WTC11 (cell line): ENCODE data around the gene MEPCE. TPM values are rescaled to one million over a fixed set of nuclear protein-coding genes. Genes with fewer than 3 reads are reported as not detected.

ENCODE experiments used
- ATAC-seq: fragments of 200-7000 bp; cut with Tn5 transposase; 2 replicates; pipeline ENCODE4 v1.10.0; 2021; ENCODE audit warnings: mild to moderate bottlenecking, moderate library complexity
- CTCF ChIA-PET: fragments of 300-600 bp; sonication (Branson Sonifier 250); formaldehyde crosslinking; loops from one replicate; lab custom pipeline; 2021; ENCODE audit warnings: antibody characterized with exemption; lab: Charles Lee
- POLR2A ChIA-PET: fragments of 350-600 bp; sonication (Branson Sonifier 250); formaldehyde crosslinking; loops from one replicate; lab custom pipeline; 2021; ENCODE audit warnings: antibody characterized with exemption; lab: Charles Lee
- DNase-seq: peaks from one replicate; pipeline ENCODE4 v3.0.0; 2021; ENCODE audit warnings: low spot score
- H3K27ac Mint-ChIP-seq: 2 replicates; pipeline ENCODE4 v1.8.0; 2021; ENCODE audit warnings: mixed read lengths
- H3K27me3 Mint-ChIP-seq: 2 replicates; pipeline ENCODE4 v1.8.0; 2021; ENCODE audit warnings: low read depth, mild to moderate bottlenecking, moderate library complexity, mixed read lengths
- H3K36me3 Mint-ChIP-seq: 2 replicates; pipeline ENCODE4 v1.8.0; 2021; ENCODE audit warnings: mixed read lengths
- H3K4me1 Mint-ChIP-seq: 2 replicates; pipeline ENCODE4 v1.8.0; 2022; ENCODE audit warnings: mixed read lengths
- H3K4me3 Mint-ChIP-seq: 2 replicates; pipeline ENCODE4 v1.8.0; 2021; ENCODE audit warnings: mild to moderate bottlenecking, moderate library complexity, mixed read lengths
- H3K9me3 Mint-ChIP-seq: 2 replicates; pipeline ENCODE4 v1.8.0; 2021; ENCODE audit warnings: mixed read lengths
- ARID4B ChIP-seq: sonication (generic); formaldehyde crosslinking; IDR thresholded peaks from 2 replicates; pipeline ENCODE4 v1.8.0; 2023; ENCODE audit warnings: missing genetic modification reagents, mild to moderate bottlenecking, borderline replicate concordance
- CBFB ChIP-seq: sonication (generic); formaldehyde crosslinking; IDR thresholded peaks from 2 replicates; pipeline ENCODE4 v1.8.1; 2022; ENCODE audit warnings: mild to moderate bottlenecking, low read depth, missing genetic modification reagents
- CREM ChIP-seq: sonication (generic); formaldehyde crosslinking; IDR thresholded peaks from 2 replicates; pipeline ENCODE4 v1.8.1; 2022; ENCODE audit warnings: mild to moderate bottlenecking, missing genetic modification reagents, moderate library complexity
- E2F4 ChIP-seq: sonication (generic); formaldehyde crosslinking; IDR thresholded peaks from 2 replicates; pipeline ENCODE4 v1.8.1; 2022; ENCODE audit warnings: low read depth, mild to moderate bottlenecking, moderate library complexity, missing genetic modification reagents, borderline replicate concordance
- E2F5 ChIP-seq: sonication (generic); formaldehyde crosslinking; IDR thresholded peaks from 2 replicates; pipeline ENCODE4 v1.8.1; 2022; ENCODE audit warnings: mild to moderate bottlenecking, moderate library complexity, missing genetic modification reagents
- HMGA2 ChIP-seq: fragments of 250-450 bp; sonication (Bioruptor Pico); IDR thresholded peaks from 2 replicates; pipeline ENCODE4 v1.4.0; 2021; ENCODE audit warnings: mild to moderate bottlenecking, moderate library complexity
- IRF1 ChIP-seq: sonication (generic); formaldehyde crosslinking; IDR thresholded peaks from 2 replicates; pipeline ENCODE4 v1.8.0; 2023; ENCODE audit warnings: missing genetic modification reagents
- JUN ChIP-seq: sonication (generic); formaldehyde crosslinking; IDR thresholded peaks from 2 replicates; pipeline ENCODE4 v1.8.0; 2023; ENCODE audit warnings: mild to moderate bottlenecking, missing genetic modification reagents
- KAT7 ChIP-seq: sonication (generic); formaldehyde crosslinking; IDR thresholded peaks from 2 replicates; pipeline ENCODE4 v1.8.1; 2023; ENCODE audit warnings: missing genetic modification reagents, mild to moderate bottlenecking, borderline replicate concordance
- NFATC4 ChIP-seq: fragments of 250-450 bp; sonication (Bioruptor Pico); IDR thresholded peaks from 2 replicates; pipeline ENCODE4 v1.9.0; 2021; ENCODE audit warnings: mild to moderate bottlenecking
- STAT6 ChIP-seq: sonication (generic); formaldehyde crosslinking; conservative IDR thresholded peaks from 2 replicates; pipeline ENCODE4 v1.8.1; 2023; ENCODE audit warnings: mild to moderate bottlenecking, low read depth, missing genetic modification reagents, moderate library complexity
- TP53 ChIP-seq: sonication (generic); formaldehyde crosslinking; IDR thresholded peaks from 2 replicates; pipeline ENCODE4 v1.8.1; 2023; ENCODE audit warnings: mild to moderate bottlenecking, missing genetic modification reagents
- USF1 ChIP-seq: sonication (generic); formaldehyde crosslinking; IDR thresholded peaks from 2 replicates; pipeline ENCODE4 v1.8.0; 2022; ENCODE audit warnings: mild to moderate bottlenecking, missing genetic modification reagents
- ZNF121 ChIP-seq: sonication (generic); formaldehyde crosslinking; IDR thresholded peaks from 2 replicates; pipeline ENCODE4 v1.8.0; 2023; ENCODE audit warnings: missing genetic modification reagents
- ZNF396 ChIP-seq: fragments of 250-450 bp; sonication (Bioruptor Pico); IDR thresholded peaks from 2 replicates; pipeline ENCODE4 v1.8.0; 2021; ENCODE audit warnings: mild to moderate bottlenecking, moderate library complexity, borderline replicate concordance
- ZNF416 ChIP-seq: fragments of 250-450 bp; sonication (Bioruptor Pico); IDR thresholded peaks from 2 replicates; pipeline ENCODE4 v1.9.0; 2021; ENCODE audit warnings: mild to moderate bottlenecking, inconsistent platforms
- ZNF512 ChIP-seq: sonication (generic); formaldehyde crosslinking; IDR thresholded peaks from 2 replicates; pipeline ENCODE4 v1.8.1; 2022; ENCODE audit warnings: missing genetic modification reagents, borderline replicate concordance
- ZSCAN18 ChIP-seq: fragments of 250-450 bp; sonication (Bioruptor Pico); IDR thresholded peaks from 2 replicates; pipeline ENCODE4 v2.1.2; 2022; ENCODE audit warnings: mild to moderate bottlenecking, moderate library complexity
- total RNA-seq: library from RNA; stranded (reverse); gene quantifications from 3 replicates; pipeline ENCODE4 v1.2.3, GENCODE V29; 2021

MEPCE gene
- total RNA-seq, 1 experiment from 2014 or later, result 41.9 TPM

- CTCF ChIA-PET, result interaction anchor here (2.1 kb wide), 1 partner anchor 12 kb away, joined by 6 read pairs; no protein-coding TSS in a partner anchor
- peaks cover 6% of the 10 kb centered on the region for H3K27me3 Mint-ChIP-seq
- TF ChIP-seq CREM (CRISPR knock-in tag) (no peak), ZNF512 (CRISPR knock-in tag) (no peak), ZNF121 (CRISPR knock-in tag) (no peak), ZNF396 (CRISPR knock-in tag) (no peak), JUN (CRISPR knock-in tag) (no peak), E2F4 (no peak), STAT6 (CRISPR knock-in tag) (no peak)
- POLR2A ChIA-PET, result interaction anchor here (1.0 kb wide), 1 partner anchor 9 kb away, joined by 3 read pairs; the partner anchor contains the start of gene ZCWPW1
- no peaks in the 10 kb centered on the region for H3K36me3 Mint-ChIP-seq
- H3K4me1 Mint-ChIP-seq, result no peaks in the 10 kb centered on the region
- no peak overlapping the region for H3K27ac Mint-ChIP-seq
- ATAC-seq (no peak), DNase-seq (no peak)
- no peak overlapping the region for H3K4me3 Mint-ChIP-seq
- no peaks in the 10 kb centered on the region for H3K9me3 Mint-ChIP-seq
These were observed 9.9 kb upstream of the MEPCE start for GRCh38 chr7:100419660-100420226.

GRCh38 chr7:100423315-100423714 lies 6.3 kb upstream of the MEPCE start:
- peaks cover 4% of the 10 kb centered on the region for H3K36me3 Mint-ChIP-seq
- no peak overlapping the region for H3K4me3 Mint-ChIP-seq
- H3K27me3 Mint-ChIP-seq, result peaks cover 26% of the 10 kb centered on the region
- TF ChIP-seq E2F5 (CRISPR knock-in tag) (no peak), NFATC4 (CRISPR knock-in tag) (no peak), CBFB (no peak), ZNF416 (no peak), IRF1 (CRISPR knock-in tag) (no peak), ZSCAN18 (CRISPR knock-in tag) (no peak), TP53 (CRISPR knock-in tag) (no peak), ARID4B (no peak), HMGA2 (CRISPR knock-in tag) (no peak), USF1 (CRISPR knock-in tag) (no peak), KAT7 (CRISPR knock-in tag) (no peak)
- no peak for ATAC-seq
- ChIA-PET CTCF (no interaction called here), POLR2A (no interaction called here)
- no peak for DNase-seq
- peaks cover 4% of the 10 kb centered on the region; the same call in 1 of the 2 replicates for H3K9me3 Mint-ChIP-seq
- H3K4me1 Mint-ChIP-seq, result no peaks in the 10 kb centered on the region
- H3K27ac Mint-ChIP-seq, result no peak overlapping the region
